HG03280 (cell line): Measurements from ENCODE around the gene TSPAN18.

Source experiments
- ATAC-seq: cut with Tn5 transposase; IDR thresholded peaks from one replicate; pipeline ENCODE4 v1.9.1; 2021; ENCODE audit warnings: mild to moderate bottlenecking, moderate library complexity; ENCODE audit not compliant: unreplicated experiment

TSPAN18 gene

DNA sequence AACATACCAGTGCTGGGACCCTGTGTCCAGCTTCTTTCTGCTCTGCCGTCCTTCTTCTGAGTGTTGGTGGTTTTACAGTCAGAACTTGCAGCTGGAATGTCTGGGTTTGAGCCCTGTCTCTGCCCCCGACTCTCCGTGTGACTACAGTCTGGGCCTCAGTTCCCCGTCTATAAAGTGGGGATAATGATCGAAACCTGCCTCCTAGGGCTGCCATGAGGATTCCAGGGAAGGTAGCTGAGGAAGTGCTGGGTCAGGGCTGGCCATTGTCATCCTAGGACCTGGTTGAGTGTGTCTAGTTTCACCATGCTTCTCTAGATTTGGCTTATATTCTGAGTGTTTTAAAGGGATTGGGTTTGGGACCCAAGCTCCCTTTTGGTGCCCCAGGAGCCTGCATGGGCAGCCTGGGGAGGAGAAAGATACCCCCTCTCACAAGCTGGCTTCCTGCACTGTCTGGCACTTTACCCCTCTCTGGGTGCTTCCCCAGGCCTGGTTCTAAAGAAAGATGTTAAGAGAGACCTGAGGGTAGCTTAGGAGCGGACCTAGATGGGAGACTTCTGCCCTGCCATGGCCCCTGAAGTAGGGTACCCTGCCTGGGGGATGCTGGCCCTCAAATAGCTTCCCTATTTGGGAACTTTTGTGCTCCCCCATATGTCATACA, 49.9 kb downstream of the TSPAN18 start:
- no peak for ATAC-seq

DNA sequence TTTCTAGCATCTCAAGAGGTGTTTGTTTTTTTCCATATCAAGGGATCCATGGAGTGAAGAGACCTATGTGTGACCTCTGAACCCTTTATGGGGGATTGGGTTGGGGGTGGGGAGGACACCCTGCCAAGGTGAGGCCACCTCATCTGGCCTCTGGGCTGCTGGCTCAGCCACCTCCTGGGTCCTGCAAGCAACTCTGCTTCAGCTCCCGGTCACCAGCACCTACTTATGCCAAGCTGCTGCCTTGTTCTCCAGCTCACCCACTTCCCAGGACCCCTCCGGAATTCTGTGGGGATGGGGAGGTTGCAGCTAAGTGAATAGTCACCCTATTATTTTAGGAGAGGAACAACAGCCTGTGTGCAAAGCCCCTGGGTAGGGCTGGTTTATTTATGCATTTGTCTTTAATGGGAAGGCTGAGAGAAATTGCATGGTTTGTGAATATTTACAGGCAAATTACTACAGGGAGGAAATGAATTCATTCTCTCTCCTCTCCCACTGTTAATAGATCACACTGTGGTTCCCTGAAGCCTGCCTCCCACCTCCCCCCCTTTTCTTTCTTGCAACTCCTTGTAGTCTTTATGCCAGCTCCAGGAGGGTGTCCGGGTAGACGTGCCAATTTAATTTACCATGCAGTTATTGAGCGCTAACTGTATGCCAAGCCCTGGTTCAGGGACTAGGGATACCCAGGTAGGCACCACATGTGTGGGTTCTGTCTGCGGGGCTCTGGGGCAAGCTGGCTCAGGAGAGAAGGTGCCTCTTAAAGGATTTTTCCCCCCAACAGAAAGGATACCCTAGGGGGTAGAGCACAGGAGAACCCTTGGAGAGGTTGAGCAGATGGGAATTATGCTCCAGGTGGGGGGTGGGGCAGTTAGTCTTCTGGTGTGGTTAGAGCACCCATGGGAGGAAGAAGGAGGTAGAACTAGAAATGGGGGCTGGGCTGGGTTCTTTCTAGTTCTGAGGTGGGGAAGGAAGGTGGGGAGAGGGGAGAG, 50.7 kb downstream of the TSPAN18 start:
- ATAC-seq: no peak

DNA sequence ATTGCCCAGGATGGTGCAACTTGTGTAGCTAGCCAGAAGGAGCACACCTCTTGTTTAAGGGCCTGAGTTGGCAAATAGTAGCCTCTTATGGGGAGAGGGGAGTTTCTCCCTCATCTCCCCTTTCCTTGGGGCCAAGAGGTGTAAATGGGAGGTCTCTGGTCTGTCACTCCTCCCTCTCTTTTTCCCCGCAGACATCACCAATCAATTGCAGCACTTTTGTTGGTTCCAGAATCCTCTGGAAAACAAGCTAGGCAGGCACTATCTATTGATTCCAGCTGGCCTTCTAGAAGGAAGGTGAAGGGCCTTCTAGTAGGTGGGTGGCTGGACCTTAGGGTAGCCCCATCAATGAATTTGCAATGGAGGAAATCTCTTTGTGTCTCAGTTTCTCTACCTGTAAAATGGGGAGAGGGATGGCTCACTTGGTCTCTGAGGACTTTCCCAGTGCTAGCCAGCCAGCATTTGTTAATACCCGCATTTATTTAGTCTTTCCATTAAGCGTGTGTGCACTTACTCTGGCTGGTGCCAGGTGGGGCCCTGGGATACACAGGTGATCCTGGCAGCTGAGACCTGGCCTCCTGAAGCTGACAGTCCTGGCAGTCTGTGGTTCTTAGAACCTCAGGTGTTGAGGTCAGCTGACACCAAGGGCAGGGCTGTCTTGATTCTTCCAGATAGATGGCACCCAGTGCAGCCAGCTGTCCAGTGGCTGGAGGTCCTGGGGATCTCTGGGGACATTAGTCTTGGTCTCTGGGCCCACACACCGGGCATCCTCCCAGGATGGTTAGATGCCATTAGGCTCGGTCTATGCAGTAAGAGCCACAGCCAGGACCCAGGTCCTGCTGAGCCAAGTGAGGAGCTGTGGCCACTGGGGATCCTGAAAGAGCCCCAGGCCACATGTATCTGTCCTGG, 51.7 kb downstream of the TSPAN18 start:
- no peak for ATAC-seq

- ATAC-seq: no peak
Observed at GRCh38 chr11:44779736-44780520, 53.2 kb downstream of the TSPAN18 start.

DNA sequence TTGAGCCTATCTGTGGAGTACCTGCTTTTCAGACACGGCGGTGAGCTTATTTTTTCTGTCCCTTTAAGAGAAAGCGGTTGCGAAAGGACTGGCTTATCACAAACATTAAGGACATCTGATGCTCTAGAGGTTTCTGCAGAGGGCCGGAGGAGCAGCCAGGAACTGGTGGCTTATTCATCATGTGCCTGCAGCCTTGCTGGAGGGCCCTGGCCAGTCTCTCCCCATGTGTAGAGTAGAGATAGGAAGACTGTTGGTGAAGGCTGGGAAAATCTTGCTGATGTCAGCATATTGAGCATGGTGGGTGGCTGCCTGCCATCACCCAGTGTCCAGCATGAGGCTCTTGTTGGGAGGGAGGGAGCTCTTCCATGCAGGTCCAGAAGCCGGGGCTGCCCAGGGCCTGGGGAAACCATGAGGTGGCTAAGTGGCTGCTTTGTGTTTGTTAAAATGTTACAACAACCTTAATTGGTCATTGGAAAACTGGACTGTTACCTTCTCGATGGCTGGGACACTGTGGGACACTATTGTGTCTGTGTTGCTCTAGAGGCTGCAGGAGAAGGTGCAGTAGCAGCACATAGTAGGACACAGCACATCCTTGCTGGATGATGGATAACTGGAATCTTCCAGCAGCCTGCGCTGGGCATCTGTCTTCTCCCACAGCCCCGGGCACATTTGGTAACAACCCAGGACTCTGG, 54.3 kb downstream of the TSPAN18 start:
- ATAC-seq: no peak

- ATAC-seq: no peak
Observed at GRCh38 chr11:44781655-44782054, 54.9 kb downstream of the TSPAN18 start.

DNA sequence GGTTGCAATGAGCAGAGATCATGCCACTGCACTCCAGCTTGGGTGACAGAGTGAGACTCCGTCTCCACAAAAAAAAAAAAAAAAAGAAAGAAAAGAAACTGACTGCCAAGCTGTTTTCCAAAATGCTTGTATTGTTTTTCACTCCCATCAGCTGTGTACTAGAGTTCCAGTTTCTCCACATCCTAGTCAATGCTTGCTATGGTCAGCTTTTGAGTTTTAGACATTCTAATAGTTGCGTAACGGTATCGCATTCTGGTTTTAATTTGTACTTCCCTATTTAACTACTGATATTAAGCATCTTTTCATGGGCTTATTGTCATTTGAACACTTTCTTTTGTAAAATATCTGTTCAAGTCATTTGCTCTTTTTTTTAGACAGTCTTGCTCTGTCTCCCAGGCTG, 55.7 kb downstream of the TSPAN18 start:
- ATAC-seq: no peak

DNA sequence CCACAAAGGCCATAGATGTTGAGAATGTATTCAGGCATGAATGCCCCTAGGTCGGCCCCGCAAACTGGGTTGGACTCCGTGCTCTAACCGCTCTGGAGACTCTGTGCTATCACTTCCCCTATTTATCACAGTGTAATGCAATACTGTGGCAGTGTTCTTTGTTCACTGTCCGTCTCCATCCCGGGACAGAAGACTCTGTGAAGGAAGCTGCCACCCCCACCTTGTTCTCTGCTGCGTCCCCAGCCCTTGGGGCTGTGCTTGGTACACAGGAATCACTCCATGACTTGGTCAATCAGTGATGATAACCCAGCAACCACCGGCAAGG, 57.6 kb downstream of the TSPAN18 start:
- no peak for ATAC-seq

DNA sequence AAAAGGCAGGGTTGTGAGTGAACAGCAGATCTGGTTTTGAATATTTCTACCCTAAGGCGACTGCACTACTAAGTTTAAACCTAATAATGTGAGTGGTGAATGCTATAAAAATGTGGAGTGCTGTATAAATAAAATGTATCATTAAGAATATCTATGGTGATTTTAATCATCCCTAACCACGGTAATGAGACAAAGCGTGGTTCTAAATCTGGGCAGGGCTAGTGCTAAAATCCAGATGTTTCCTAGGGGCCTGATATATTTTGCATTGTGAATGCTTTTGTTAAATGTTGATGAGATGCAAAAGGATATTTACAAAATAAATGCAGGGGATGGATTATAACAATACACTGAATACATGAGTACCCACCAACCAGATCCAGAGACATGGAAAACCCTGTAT, 58.1 kb downstream of the TSPAN18 start:
- no peak for ATAC-seq

DNA sequence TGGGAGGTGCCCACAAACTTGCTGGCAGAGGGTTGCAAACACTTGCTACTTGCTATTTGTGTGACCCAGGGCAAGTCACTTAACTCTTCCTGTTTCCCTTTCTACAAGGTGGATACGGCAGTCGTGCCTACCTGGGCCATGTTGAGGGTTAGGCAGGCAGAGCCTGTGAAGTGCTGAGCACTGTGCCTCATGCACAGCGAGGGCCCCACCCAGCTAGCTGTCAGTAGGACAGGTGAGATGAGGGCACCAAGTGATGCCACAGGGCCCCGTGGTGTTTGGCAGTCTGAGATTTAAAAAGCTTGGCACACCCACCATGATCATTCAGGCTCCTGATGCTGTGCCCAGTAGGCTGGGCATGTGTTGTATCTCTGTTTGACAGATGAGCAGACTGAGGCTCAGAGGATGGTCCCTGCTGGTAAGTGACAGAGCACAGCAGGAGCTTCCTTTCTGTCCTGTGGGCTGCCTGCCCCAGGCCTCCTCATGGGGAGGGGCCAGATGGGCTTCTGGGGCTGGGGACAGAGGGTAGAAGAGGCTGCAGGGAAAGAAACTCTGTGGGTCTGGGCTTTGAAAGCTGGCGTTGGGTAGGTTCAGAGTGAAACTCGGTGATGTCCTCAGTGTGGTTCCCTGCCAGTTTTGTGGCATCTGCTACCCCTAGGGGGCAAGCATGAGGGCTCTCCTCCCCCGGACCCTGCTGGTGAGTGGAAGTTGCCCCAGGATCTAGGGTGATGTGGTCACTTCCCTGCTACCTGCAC, 59.3 kb downstream of the TSPAN18 start:
- ATAC-seq: no peak

DNA sequence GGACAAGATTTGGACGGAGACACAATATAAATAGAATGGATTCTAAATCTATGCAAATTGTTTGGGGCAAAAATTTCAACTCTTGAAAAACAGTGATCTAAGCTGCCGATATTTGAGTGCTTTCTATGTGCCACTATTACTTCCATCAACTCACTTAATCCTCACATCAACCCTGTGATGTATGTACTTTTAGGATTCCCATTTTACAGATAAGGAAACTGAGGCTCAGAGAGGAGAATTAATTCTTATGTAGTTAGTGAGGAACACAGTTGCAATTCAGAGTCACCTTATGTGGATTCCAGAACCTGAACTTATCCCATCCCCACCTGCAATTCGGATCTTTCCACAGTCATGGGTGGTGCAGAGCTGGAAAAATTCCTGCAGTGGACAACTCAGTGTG, 60.3 kb downstream of the TSPAN18 start:
- no peak for ATAC-seq

GRCh38 chr11:44787981-44788380, 61.2 kb downstream of the TSPAN18 start:
- ATAC-seq: no peak

DNA sequence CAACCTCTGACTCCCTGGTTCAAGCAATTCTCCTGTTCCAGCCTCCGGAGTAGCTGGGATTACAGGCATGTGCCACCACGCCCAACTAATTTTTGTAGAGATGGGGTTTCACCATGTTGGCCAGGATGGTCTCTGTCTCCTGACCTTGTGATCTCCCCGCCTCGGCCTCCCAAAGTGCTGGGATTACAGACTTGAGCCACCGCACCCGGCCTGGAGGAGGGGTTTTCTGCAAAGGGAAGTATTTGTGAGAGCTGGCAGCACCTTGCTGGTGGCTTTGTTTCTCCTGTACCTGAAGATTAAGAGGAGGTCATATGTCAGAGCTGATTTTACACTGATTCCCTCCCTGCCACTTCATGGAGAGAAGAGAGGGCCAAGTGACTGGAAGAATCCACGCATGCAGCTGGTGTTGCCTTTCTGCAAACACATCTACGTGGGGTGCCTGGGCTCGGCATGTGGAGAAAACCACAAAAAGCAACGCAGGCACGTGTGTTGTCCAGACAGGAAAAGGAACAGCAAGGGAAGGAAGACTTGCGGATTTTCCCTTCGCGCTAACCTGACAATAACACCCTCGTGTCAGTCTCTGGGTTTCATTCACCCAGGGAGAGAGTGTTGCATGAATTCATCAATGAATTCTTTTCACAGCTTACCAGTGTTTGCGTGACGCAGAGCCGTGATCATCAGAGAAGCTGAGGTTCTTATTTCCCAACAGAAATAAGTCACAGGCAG, 61.9 kb downstream of the TSPAN18 start:
- ATAC-seq: no peak

DNA sequence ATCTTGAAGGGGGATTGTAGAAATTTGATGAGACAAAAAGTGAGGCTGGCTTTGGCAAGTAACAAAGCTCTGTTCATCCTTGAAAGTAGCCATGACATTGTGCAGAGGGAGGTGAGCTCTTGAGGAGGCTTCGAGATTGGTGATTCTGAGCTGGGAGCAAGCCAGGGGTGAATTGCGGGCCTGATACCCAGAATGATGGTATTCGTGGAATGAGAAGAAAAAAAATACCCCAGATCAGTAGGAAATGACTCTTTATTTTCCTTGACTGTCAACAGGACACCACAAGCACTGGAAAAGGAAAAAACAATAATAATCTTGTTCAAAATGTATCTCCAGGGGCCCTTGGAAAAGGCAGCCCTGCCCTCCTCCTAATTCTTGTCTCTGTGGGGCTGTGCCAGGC, 62.7 kb downstream of the TSPAN18 start:
- ATAC-seq: no peak

DNA sequence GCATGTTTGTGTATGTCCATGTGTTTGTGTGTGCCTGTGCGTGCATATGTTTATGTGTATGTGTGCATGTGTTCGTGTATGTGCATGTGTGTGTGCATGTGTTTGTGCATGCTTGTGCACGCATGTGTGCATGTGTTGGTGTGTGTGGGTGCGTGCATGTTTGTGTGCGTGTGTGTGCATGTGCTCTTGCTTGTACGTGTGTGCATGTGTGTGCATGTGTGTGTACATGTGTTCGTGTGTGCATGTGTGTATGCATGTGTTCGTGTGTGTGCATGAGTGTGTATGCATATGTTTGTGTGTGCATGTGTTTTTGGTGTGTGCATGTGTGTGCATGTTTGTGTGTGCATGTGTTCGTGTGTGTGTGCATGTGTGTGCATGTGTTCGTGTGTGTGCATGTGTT, 63.4 kb downstream of the TSPAN18 start:
- ATAC-seq: no peak

DNA sequence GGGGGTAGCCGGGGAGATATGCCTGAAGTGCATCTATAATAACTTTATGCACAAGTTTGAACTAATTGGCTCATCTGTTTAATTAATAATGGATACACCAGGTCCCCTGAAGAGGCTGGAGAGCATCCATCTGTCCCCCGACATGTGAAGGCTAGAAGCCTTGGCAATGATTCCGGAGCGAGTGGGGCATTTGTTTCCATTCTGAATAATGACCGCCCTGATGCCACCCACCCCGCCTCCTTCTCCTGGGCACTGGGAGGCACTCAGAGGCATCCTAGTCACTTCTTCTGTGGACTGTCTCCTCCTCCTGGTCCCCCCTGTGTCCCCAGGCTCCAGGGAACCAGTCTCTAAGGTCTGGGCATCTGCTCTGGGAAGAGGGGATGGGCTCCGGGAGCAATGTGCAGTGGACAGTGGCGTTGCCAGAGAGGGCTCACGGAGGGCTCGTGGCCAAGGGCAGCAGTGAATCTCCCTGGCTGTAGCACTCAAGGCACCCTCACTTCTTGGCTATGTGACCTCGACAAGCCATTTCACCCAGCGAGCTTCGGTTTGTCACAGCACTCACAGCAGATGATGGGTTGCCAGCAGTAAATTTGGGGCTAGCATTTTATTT, 64.7 kb downstream of the TSPAN18 start:
- no peak for ATAC-seq

- no peak for ATAC-seq
Observed at GRCh38 chr11:44792171-44792570, 65.4 kb downstream of the TSPAN18 start.
